Activated CD8-positive, alpha-beta memory T cell treated with anti-CD3 and anti-CD28 coated beads for 4 hours (primary cell): Measurements from ENCODE around the gene MEMO1.
"Not testable (repeated sequence)": the region's sequence is repeated elsewhere in the genome, so short reads cannot be mapped to it uniquely, and the experiment has no call there.

Experiments
- DNase-seq, 2 donors: peaks; one replicate each; pipeline ENCODE4 v3.0.0-alpha.2; 2020; ENCODE audit warnings: low read depth in 2 of 2

MEMO1 gene

GRCh38 chr2:31957354-31958139 is 53.3 kb downstream of the MEMO1 start:
- DNase-seq, result no peak

- not testable (repeated sequence) for DNase-seq
Observed at GRCh38 chr2:31956934-31957333, 53.9 kb downstream of the MEMO1 start.

GRCh38 chr2:31956312-31956711 is 54.5 kb downstream of the MEMO1 start:
- DNase-seq, result no peak

- DNase-seq, result not testable (repeated sequence)
Observed at GRCh38 chr2:31953095-31953494, 57.7 kb downstream of the MEMO1 start.

GRCh38 chr2:31950946-31951562 is 59.8 kb downstream of the MEMO1 start:
- no peak for DNase-seq

GRCh38 chr2:31947871-31948270 is 62.9 kb downstream of the MEMO1 start:
- no peak for DNase-seq

- no peak for DNase-seq
Observed at GRCh38 chr2:31946838-31947237, 64.0 kb downstream of the MEMO1 start.

GRCh38 chr2:31945572-31945935 is 65.3 kb downstream of the MEMO1 start:
- no peak for DNase-seq

GRCh38 chr2:31944828-31945571 is 65.8 kb downstream of the MEMO1 start:
- DNase-seq, result no peak

GRCh38 chr2:31943636-31944225 is 67.1 kb downstream of the MEMO1 start:
- no peak for DNase-seq

GRCh38 chr2:31940920-31941319 is 69.9 kb downstream of the MEMO1 start:
- DNase-seq, result no peak

GRCh38 chr2:31937741-31938140 is 73.1 kb downstream of the MEMO1 start:
- DNase-seq, result no peak

GRCh38 chr2:31935370-31935769 is 75.4 kb downstream of the MEMO1 start:
- no peak for DNase-seq

- no peak for DNase-seq
Observed at GRCh38 chr2:31933066-31933465, 77.7 kb downstream of the MEMO1 start.

GRCh38 chr2:31932589-31932988 is 78.2 kb downstream of the MEMO1 start:
- no peak for DNase-seq

GRCh38 chr2:31931916-31932315 is 78.9 kb downstream of the MEMO1 start:
- DNase-seq, result no peak

GRCh38 chr2:31925517-31925916 is 85.3 kb downstream of the MEMO1 start:
- no peak for DNase-seq

- DNase-seq, result no peak
Observed at GRCh38 chr2:31923662-31924061, 87.1 kb downstream of the MEMO1 start.

- no peak for DNase-seq
Observed at GRCh38 chr2:31922542-31923408, 88.0 kb downstream of the MEMO1 start.

GRCh38 chr2:31920962-31921361 is 89.8 kb downstream of the MEMO1 start:
- no peak for DNase-seq

- no peak for DNase-seq
Observed at GRCh38 chr2:31919499-31919898, 91.3 kb downstream of the MEMO1 start.
